ENCODE measurements around the gene LRRC75A. TPM values are rescaled to one million over a fixed set of nuclear protein-coding genes. Genes with fewer than 3 reads are reported as not detected.

LRRC75A gene
- total RNA-seq, 1 experiment from 2014 or later, result 1.2 TPM

GRCh38 chr17:16438173-16438556 lies 53.8 kb downstream of the LRRC75A start:
- H3K4me3 ChIP-seq (ENCODE audit: low read depth in 2 of 2, low read length in 2 of 2), result peak overlapping the region; percentile 37 to 60
- no peaks in the 10 kb centered on the region for H3K27me3 ChIP-seq (ENCODE audit: control insufficient read depth, insufficient read depth, low read length)
- CTCF ChIA-PET, result interaction anchor here (0.6 to 1.4 kb wide), 4 partner anchors 11 to 1058 kb away, joined by 3 to 6 read pairs (median 4); partner anchors contain the start of genes RASD1 and TRPV2
- in situ Hi-C loops (cut with HindIII; ENCODE audit: low pct_unique_long_range_greater_than_20kb, low sequenced_read_pairs), result no loop called here
- ATAC-seq, result peak; percentile 25
- H3K36me3 ChIP-seq (ENCODE audit: control insufficient read depth, insufficient read depth, low read length), result peaks cover 27% of the 10 kb centered on the region
- POLR2A ChIA-PET, result interaction anchor here (0.6 to 1.4 kb wide), 7 partner anchors 23 to 481 kb away, joined by 3 to 10 read pairs (median 5); partner anchors contain the start of genes TRPV2 and UBB
- no peaks in the 10 kb centered on the region for H3K9me3 ChIP-seq (ENCODE audit: control insufficient read depth, insufficient read depth, low read depth, low read length)
- DNase-seq (ENCODE audit: low read depth, low spot score), result no peak
- no peak for TF ChIP-seq POLR2AphosphoS5 (IDR thresholded peaks at IDR 0.05; ENCODE audit: low read depth, low read length)
- no peak for TF ChIP-seq CTCF (IDR thresholded peaks at IDR 0.05)
- TF ChIP-seq REST (IDR thresholded peaks at IDR 0.05; ENCODE audit: insufficient read depth in 1 of 2, low read depth in 2 of 2, low read length in 1 of 2), result no peak
- no peak for TF ChIP-seq TCF7L2 (IDR thresholded peaks at IDR 0.05; ENCODE audit: low read depth, low read length)
- no peak for TF ChIP-seq SIN3A (IDR thresholded peaks at IDR 0.05; ENCODE audit: borderline replicate concordance, insufficient read depth, low read depth, low read length)
- TSS peak; percentile 99 for BruUV-seq (replicated peaks)
- peak overlapping the region; percentile 91 for H3K27ac ChIP-seq (ENCODE audit: low read length)
- H3K4me1 ChIP-seq (ENCODE audit: control insufficient read depth, insufficient read depth, low read length), result peaks cover 27% of the 10 kb centered on the region
- intact Hi-C loops (cut with micrococcal nuclease; ENCODE audit: unreplicated experiment), result loop anchor here (10.0 kb wide), 1 partner anchor 53 kb away; the partner anchor contains the start of gene UBB

- H3K4me1 ChIP-seq (ENCODE audit: control insufficient read depth, insufficient read depth, low read length), result peaks cover 16% of the 10 kb centered on the region
- intact Hi-C loops (cut with micrococcal nuclease; ENCODE audit: unreplicated experiment), result loop anchor here (10.0 kb wide), 1 partner anchor 52 kb away; the partner anchor contains the start of gene UBB
- no peak for TF ChIP-seq TCF7L2 (IDR thresholded peaks at IDR 0.05; ENCODE audit: low read depth, low read length)
- no peak for TF ChIP-seq CTCF (IDR thresholded peaks at IDR 0.05)
- no peak for TF ChIP-seq REST (IDR thresholded peaks at IDR 0.05; ENCODE audit: insufficient read depth in 1 of 2, low read depth in 2 of 2, low read length in 1 of 2)
- TF ChIP-seq POLR2AphosphoS5 (IDR thresholded peaks at IDR 0.05; ENCODE audit: low read depth, low read length), result no peak
- CTCF ChIA-PET, result no interaction called here
- BruUV-seq (replicated peaks), result no TSS peak
- peak overlapping the region; percentile 34; the same call in 1 of the 2 replicates for H3K27ac ChIP-seq (ENCODE audit: low read length)
- H3K27me3 ChIP-seq (ENCODE audit: control insufficient read depth, insufficient read depth, low read length), result no peaks in the 10 kb centered on the region
- in situ Hi-C loops (cut with HindIII; ENCODE audit: low pct_unique_long_range_greater_than_20kb, low sequenced_read_pairs), result no loop called here
- ATAC-seq (no peak), DNase-seq (ENCODE audit: low read depth, low spot score) (no peak)
- no peaks in the 10 kb centered on the region for H3K9me3 ChIP-seq (ENCODE audit: control insufficient read depth, insufficient read depth, low read depth, low read length)
- POLR2A ChIA-PET, result interaction anchor here (0.9 kb wide), 1 partner anchor 22 kb away, joined by 3 read pairs; the partner anchor contains the start of gene TRPV2
- H3K36me3 ChIP-seq (ENCODE audit: control insufficient read depth, insufficient read depth, low read length), result peaks cover 20% of the 10 kb centered on the region
- H3K4me3 ChIP-seq (ENCODE audit: low read depth in 2 of 2, low read length in 2 of 2), result no peak overlapping the region
These were observed 54.9 kb downstream of the LRRC75A start for GRCh38 chr17:16437083-16437482.

Measured in Panc1 (cell line).